NB4 (cell line): ENCODE data around the gene KCTD13.

Experiments
- DNase-seq: peaks from one replicate; pipeline ENCODE4 v3.0.0; 2010; ENCODE audit warnings: low read depth
- H3K4me3 ChIP-seq: one replicate; pipeline ENCODE4 v1.5.1; 2011; ENCODE audit warnings: mild to moderate bottlenecking, low read depth, low read length, moderate library complexity
- MAX ChIP-seq: IDR thresholded peaks from 2 replicates; pipeline ENCODE4 v1.6.1; 2011; ENCODE audit warnings: low read depth, low read length
- MYC ChIP-seq: IDR thresholded peaks from 2 replicates; pipeline ENCODE4 v1.6.1; 2011; ENCODE audit warnings: low read depth, low read length
- POLR2A ChIP-seq: IDR thresholded peaks from 2 replicates; pipeline ENCODE4 v1.6.1; 2011; ENCODE audit warnings: mild to moderate bottlenecking; ENCODE audit not compliant: insufficient read length; ENCODE audit errors: extremely low read depth
- TF ChIP-seq, protein P1 (sequence below): IDR thresholded peaks from one replicate; pipeline ENCODE4 v1.5.1; 2012; ENCODE audit warnings: low read depth, low read length

The KCTD13 gene

GRCh38 chr16:29925781-29926710 lies at the start of gene KCTD13:
TSS of gene KCTD13 (minus strand) at chr16:29926226. CDS start at chr16:29926033, 193 bp downstream.
- TF ChIP-seq, protein P1, sequence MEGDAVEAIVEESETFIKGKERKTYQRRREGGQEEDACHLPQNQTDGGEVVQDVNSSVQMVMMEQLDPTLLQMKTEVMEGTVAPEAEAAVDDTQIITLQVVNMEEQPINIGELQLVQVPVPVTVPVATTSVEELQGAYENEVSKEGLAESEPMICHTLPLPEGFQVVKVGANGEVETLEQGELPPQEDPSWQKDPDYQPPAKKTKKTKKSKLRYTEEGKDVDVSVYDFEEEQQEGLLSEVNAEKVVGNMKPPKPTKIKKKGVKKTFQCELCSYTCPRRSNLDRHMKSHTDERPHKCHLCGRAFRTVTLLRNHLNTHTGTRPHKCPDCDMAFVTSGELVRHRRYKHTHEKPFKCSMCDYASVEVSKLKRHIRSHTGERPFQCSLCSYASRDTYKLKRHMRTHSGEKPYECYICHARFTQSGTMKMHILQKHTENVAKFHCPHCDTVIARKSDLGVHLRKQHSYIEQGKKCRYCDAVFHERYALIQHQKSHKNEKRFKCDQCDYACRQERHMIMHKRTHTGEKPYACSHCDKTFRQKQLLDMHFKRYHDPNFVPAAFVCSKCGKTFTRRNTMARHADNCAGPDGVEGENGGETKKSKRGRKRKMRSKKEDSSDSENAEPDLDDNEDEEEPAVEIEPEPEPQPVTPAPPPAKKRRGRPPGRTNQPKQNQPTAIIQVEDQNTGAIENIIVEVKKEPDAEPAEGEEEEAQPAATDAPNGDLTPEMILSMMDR = no peak
- TF ChIP-seq POLR2A = peak; percentile 97
- peak; percentile 30; the same call in 1 of the 2 replicates for TF ChIP-seq MAX
- DNase-seq = peak; percentile 87
- peak within 1 kb of the TSS; percentile 90 for H3K4me3 ChIP-seq

DNA sequence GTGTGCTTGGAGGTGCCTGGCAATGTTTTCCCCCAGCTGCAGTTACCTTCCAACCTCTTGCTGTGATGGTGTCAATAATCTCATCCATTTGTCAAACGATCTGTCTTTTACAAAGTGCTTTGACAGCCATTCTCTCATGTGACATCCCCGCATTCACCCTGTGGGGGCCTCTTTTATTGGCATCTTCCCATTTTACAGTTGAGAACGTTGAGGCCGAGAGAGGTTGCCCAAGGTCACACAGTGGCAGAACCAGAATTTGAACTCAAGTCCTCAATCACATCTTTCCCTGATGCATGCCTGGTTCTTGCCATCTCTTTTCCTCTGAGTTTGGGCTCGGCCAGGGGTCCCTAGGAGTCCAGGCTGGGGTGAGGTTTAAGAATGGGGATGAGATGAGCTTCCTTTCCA lies 49.1 kb upstream of the KCTD13 start:
- TF ChIP-seq, protein P1 = no peak
- TF ChIP-seq MAX = no peak
- TF ChIP-seq MYC = no peak
- no peak for TF ChIP-seq POLR2A
- peak overlapping the region; percentile 87 for H3K4me3 ChIP-seq
- no peak for DNase-seq

- no peak for TF ChIP-seq MYC
- TF ChIP-seq POLR2A = no peak
- TF ChIP-seq MAX = no peak
- TF ChIP-seq, protein P1 = no peak
- peak overlapping the region; percentile 87 for H3K4me3 ChIP-seq
- peak; percentile 49 for DNase-seq
Measured at GRCh38 chr16:29974291-29975133, 48.5 kb upstream of the KCTD13 start.

DNA sequence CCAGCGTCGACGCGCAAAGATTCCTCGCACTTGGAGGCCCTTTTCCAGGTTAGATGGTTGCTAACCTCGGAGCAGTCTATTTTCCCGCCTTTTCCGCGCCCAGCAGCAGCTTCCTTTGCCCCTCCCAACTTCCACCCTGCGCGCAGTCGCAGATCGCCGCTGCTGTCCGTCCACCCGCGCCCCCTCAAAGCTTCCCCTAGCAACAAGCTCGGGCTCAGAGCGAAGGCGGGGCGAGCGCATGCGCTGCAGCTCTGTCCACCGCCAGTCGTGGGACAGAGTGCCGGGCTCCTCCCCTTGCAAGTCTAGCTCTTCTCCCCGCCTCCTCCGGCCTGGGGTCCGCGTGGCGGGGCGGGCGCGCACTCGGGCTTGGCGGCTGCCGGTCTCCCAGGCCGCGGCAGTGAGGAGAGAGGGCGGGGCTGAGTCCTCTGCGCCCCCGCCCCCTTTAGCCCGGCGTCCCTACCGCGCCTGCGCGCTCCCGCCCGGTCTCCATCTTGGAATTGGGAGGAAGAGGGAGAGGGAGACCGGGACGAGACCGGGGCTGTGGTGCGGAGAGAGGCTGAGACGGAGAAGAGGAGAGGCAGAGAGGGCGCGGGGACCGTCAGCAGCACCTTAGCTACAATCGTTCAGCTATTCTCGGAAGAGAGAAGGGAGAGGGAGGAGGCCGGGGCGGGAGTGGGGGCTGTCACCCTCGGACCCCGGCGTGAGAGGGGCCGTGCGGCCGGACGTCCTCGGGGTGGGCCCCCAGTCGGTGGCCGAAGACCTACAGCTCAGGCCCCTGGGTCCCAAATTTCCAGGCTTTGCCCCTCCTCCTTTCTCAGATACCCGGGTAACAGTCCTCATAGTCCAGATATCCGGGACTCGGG lies 47.6 kb upstream of the KCTD13 start, which contains the start of gene TAOK2:
TAOK2 (plus strand) TSS at position 485 of the 863 bp plus-strand sequence. CDS start 3,905 bp downstream, outside the sequence.
- peak; percentile 99 for DNase-seq
- TF ChIP-seq MAX (peak; percentile 73), MYC (peak; percentile 91), POLR2A (peak; percentile 78)
- TF ChIP-seq, protein P1 = no peak
- H3K4me3 ChIP-seq = peak within 1 kb of the TSS; percentile 87

- TF ChIP-seq MAX (no peak), MYC (peak; percentile 42; the same call in 1 of the 2 replicates)
- TF ChIP-seq, protein P1 = no peak
- H3K4me3 ChIP-seq = no peak overlapping the region
Measured at GRCh38 chr16:29972992-29973383, 47.0 kb upstream of the KCTD13 start.

More at GRCh38 chr16:29972992-29973383, 47.0 kb upstream of the KCTD13 start:
- no peak for DNase-seq
